GM18907 (cell line): ENCODE measurements around the gene CDH13.

Experiments used
- ATAC-seq: cut with Tn5 transposase; IDR thresholded peaks from one replicate; pipeline ENCODE4 v1.9.1; 2021; ENCODE audit warnings: mild to moderate bottlenecking, moderate library complexity; ENCODE audit not compliant: unreplicated experiment

CDH13 gene

GRCh38 chr16:83676086-83676485 is 1049.3 kb downstream of the CDH13 start:
- no peak for ATAC-seq

DNA sequence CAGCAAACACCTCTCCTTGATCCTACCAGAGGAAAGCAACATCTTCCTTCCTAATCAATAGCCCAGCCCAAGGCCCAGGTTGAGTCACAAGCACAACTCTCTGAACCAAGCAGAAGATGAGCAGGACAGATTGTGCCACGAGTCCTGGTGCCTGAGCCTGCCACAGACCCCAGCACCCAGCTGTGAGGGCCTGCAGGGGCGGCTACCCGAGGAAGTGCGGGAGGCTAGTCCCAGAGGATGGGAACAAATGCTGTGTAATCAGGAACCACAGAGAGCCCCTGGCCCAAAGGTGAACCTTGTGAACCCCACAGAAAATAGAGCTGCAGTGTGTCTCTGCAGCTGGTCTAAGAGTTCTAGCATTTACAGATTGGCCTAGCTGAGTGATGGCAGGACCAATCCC is 1054.2 kb downstream of the CDH13 start:
- no peak for ATAC-seq

- ATAC-seq = no peak
Observed at GRCh38 chr16:83681381-83681956, 1054.7 kb downstream of the CDH13 start.

- ATAC-seq = no peak
Observed at GRCh38 chr16:83682116-83682867, 1055.5 kb downstream of the CDH13 start.

DNA sequence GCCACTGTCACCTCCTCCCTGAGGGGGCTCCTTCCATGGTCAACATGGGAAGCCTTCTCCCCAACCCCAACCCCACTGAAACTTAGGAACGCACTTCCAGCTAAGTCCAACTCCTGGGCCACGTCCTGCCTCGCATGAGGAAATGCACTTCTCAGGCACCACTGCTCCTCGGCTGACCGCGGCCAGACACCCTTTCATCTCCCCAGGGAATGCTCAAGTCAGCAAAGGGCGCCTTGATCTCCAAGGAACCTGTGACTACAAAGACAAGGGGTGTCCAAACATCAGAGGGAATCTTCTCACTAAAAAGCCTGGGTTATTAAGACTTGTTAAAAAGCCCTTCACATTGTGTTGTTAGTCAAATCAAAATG is 1056.1 kb downstream of the CDH13 start:
- ATAC-seq = no peak

GRCh38 chr16:83685615-83686165 is 1058.9 kb downstream of the CDH13 start:
- ATAC-seq = no peak

DNA sequence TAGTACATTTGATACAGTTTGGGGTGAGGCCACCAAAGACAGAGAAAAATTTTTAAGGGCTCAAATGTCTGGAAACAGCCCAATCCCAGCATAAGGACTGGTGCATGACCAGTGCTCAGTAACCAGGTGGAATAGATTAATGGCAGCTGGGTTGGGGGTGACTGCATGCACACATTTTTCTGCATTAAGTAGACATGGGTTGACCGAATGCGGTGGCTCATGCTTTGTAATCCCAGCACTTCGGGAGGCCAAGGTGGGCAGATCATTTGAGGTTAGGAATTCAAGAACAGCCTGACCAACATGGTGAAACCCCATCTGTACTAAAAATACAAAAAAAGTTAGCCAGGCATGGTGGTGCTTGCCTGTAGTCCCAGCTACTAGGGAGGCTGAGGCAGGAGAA is 1060.0 kb downstream of the CDH13 start:
- no peak for ATAC-seq

- ATAC-seq = peak; percentile 78
Observed at GRCh38 chr16:83689385-83689831, 1062.6 kb downstream of the CDH13 start.

DNA sequence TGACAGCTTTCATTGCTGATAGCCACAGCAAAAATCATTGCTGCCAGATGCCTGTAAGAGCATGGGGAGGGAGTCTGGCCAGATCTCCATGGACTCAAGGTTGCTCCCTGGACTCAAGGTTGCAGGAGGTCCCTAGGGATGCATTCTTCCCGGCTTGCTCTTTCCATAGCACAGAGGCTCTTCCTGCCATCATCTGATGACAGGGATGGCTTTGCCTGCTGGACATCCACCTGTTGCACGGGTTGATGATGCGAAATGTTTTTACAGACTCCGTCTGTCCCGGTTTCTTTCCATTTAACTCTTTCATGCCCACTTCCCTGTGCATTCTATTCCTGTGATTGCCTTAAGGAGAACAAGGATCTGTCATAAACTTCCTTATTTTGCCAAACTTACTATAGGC is 1065.5 kb downstream of the CDH13 start:
- ATAC-seq = no peak

- no peak for ATAC-seq
Observed at GRCh38 chr16:83698964-83699363, 1072.2 kb downstream of the CDH13 start.

DNA sequence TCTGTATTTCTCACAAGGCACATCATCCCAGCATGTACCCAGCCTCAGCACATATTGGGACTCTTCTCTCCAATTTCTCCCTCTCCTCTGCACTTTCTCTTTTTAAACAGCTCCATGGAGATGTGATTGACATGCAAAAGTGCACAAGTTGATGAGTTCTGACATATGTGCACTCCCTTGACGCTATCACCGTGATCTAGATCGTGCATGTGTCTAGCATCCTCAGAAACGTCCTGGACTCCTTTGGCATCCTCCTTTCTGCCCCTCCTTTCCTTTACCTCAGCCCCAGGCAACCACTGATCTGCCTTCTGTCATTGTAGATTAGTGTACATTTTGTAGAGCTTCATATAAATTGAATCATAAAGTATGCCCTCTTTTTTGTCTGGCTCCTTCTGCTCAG is 1073.0 kb downstream of the CDH13 start:
- ATAC-seq = no peak

GRCh38 chr16:83700918-83701317 is 1074.1 kb downstream of the CDH13 start:
- ATAC-seq = no peak

DNA sequence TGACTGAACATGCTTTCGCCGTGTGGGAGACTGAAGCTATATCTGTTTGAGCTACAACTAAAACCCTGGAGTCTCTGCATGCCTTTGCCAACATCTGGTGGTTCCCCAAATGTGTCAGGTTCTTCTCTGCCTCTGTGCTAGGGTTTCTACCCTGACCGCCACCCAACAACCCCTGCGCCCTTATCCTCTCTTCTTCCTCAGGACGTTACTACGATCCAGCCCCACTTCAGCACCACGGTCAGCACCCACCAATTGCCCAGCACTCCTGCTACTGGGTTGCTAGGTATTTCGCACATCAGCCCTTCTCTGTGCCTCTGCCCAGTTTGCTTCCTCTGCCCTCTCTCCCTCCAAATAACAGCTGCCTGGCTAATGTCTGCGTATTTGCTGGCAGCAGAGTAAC is 1074.7 kb downstream of the CDH13 start:
- ATAC-seq = no peak

DNA sequence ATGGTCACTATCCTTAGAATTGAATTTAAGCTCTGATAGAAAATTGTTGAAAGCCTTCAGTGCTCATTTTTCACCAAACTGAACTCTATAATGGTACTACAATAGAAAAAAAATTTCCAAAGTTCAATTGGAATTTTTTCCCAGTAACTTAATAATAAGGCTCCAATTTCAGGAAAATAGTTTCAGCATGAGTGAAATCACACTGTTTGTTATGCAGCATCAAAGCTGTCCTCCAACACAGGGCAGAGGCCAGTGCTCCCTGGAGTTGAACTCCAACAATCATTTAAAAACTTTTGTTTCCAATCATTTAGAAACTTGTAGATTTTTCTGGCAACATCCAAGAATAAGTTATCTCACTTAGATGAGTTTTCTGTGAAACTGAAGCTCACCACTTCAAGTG is 1077.9 kb downstream of the CDH13 start:
- no peak for ATAC-seq

GRCh38 chr16:83705856-83706255 is 1079.1 kb downstream of the CDH13 start:
- ATAC-seq = no peak

DNA sequence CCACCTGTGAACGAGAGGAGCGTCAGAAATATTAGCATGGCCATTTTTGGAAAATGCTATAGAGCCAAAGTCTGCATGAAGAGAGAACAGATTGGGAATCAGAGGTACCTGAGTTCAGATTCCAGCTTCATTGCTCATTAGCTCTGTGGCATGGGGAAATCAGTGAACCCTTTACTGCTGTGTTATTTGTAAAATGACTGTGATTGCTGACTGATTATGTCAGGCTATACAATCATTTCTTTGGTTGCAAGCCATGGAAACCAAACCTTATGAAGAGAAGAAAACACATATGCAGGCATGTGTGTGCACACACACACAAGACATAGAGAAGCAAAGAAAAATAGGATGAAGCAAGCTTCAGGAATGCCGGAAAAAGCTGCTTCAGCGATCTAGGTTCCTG is 1079.6 kb downstream of the CDH13 start:
- ATAC-seq = no peak

- ATAC-seq = no peak
Observed at GRCh38 chr16:83711069-83711468, 1084.3 kb downstream of the CDH13 start.

- no peak for ATAC-seq
Observed at GRCh38 chr16:83713597-83713996, 1086.8 kb downstream of the CDH13 start.

DNA sequence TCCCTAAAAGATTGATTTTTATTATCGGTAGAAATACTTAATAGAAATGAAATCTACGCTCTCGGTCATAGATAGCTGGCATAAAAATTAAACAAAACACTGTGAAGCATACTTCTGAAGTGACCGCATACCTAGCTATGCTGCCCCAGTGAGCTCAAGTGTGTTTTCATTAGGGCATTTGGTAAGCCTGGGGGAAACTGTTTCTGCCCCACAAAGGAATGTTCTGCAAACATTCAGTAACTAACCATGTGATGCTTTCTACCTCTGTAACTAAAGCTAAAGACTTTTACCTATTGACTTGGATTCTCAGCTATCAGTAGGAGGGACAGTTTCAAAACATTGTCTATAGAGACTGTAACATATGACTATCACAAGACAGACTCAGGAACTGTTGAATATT is 1087.5 kb downstream of the CDH13 start:
- no peak for ATAC-seq

DNA sequence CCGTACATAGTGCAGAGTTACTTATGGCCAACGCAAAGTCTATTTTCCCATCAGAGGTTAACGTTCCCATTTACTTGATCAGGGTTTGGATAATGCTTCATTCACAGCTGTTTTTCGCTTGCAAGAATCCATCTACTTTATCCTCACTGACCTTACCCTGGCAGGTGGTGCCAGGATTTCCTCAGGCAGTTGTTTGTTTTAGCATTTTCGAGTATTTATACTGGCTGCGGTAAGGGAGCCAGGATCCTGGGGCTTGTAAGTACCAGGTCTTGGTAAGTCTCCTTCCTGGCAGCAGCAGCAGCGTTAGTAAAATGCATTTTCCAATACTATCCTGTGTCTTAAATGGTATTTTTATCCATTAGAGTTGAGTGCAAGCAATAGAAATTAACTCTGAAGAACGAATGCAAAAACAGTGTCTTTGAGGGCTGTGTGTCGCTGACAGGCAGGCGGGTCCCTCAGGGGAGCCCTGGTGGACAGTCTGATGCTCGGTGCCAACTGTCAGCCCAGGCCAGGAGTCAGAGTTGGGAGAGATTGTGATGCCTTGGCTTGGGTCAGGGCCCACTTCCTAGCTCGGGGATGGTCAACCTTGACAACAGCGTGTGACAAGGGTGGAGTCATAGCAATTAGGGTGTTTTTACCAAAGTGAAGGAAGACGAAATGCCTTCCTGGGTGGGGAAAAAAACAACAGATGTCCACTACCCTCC is 1088.6 kb downstream of the CDH13 start:
- no peak for ATAC-seq

- ATAC-seq = no peak
Observed at GRCh38 chr16:83717308-83717707, 1090.5 kb downstream of the CDH13 start.

- ATAC-seq = no peak
Observed at GRCh38 chr16:83717814-83718213, 1091.0 kb downstream of the CDH13 start.
